Coronary artery (tissue), 2 donors: ENCODE measurements around the gene GOLGA7B.

Experiments used
- DNase-seq: peaks from one replicate; pipeline ENCODE4 v3.0.0-alpha.2; 2017; ENCODE audit warnings: low spot score
- H3K27ac ChIP-seq, 2 donors: fragments of 200-600 bp; sonication (generic); one replicate each; pipeline ENCODE4 v1.5.1; 2016 to 2019
- H3K4me3 ChIP-seq: fragments of 200-600 bp; sonication (generic); 2 replicates; pipeline ENCODE4 v1.5.1; 2016; ENCODE audit warnings: mild to moderate bottlenecking, moderate library complexity
- TF ChIP-seq, protein P1 (sequence below): fragments of 200-600 bp; sonication (generic); IDR thresholded peaks from one replicate; pipeline ENCODE4 v1.5.1; 2019; ENCODE audit warnings: antibody characterized with exemption

The GOLGA7B gene

DNA sequence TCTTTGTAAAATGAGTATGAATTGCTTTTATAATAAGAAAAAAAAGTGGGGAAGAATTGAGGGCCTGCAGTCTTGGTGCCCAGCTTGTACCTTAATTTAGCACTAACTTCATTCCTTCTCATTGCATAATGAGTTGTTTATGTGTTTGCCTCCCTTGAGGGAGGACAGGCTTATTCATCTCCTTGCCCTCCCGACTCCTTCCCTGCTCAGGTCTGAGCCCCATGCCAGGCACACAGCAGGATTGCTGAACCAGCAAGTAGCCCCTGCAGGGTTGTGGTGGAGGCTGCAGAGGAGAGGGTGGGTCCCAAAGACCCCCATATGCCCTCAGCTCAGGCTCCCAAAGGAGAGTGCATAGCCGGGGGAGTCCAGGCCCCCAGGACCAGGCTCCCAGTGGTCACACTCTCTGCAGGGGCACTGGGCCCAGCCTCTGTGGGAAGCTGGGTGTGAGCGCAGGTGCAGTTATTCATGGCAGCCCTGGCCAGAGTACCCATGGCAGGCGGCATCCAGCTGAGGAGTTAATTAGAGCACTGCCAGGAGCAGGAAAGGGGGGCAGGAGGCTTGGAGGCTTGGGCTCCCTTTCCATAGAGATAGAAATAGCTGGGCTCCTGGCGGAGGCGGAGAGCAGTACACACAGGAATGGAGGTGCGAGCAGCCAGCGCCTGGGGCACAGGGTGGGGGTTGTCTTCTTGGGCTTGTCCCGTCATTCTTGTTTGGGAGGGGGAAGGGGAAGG is 28.2 kb upstream of the GOLGA7B start:
- TF ChIP-seq, protein P1, sequence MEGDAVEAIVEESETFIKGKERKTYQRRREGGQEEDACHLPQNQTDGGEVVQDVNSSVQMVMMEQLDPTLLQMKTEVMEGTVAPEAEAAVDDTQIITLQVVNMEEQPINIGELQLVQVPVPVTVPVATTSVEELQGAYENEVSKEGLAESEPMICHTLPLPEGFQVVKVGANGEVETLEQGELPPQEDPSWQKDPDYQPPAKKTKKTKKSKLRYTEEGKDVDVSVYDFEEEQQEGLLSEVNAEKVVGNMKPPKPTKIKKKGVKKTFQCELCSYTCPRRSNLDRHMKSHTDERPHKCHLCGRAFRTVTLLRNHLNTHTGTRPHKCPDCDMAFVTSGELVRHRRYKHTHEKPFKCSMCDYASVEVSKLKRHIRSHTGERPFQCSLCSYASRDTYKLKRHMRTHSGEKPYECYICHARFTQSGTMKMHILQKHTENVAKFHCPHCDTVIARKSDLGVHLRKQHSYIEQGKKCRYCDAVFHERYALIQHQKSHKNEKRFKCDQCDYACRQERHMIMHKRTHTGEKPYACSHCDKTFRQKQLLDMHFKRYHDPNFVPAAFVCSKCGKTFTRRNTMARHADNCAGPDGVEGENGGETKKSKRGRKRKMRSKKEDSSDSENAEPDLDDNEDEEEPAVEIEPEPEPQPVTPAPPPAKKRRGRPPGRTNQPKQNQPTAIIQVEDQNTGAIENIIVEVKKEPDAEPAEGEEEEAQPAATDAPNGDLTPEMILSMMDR, result no peak
- DNase-seq, result no peak
- Histone ChIP-seq H3K27ac (no peak overlapping the region), H3K4me3 (no peak overlapping the region)

DNA sequence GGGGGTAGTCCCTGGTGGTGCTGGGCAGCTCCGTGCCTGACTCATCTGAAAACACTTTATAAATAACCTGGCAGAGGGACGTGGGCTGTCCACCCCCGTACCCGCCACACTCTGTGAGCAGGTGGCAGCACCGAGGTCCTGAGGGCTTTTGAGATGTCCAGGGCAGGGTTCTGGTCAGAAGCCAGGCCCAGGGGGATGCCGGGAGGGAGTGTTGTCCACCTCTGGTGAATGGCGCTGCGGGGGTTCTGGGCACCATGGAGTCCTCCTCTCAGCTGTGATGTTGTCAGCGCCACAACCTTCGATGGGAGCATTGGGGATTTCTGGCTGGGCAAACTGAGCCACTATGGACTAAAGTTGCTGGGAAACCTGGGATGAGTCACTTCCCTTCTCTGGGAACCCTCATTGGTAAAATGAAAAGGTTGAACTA is 27.4 kb upstream of the GOLGA7B start:
- no peak for DNase-seq
- TF ChIP-seq, protein P1, result no peak
- H3K4me3 ChIP-seq, result no peak overlapping the region
- no peak overlapping the region for H3K27ac ChIP-seq

DNA sequence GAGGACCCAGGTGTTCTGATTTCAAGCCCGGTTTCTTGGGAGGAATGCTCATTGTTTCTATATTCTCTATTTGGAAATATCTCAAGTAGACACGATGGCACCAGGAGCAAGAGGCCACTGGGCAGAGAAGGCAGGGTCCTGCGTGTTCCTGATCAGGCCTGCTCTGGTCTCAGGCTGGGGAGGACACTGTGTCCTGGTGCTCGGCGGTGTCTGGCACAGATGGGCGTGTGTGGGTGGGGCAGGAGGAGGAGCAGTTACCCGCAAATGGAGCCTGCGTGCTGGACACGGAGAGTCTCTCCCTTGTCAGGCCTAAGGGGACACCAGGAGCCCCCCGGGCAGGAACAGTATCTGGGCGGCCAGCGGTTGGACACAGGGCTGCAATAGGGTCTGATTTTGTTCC is 25.9 kb upstream of the GOLGA7B start:
- Histone ChIP-seq H3K27ac (no peak overlapping the region), H3K4me3 (no peak overlapping the region)
- TF ChIP-seq, protein P1, result no peak
- DNase-seq, result no peak

DNA sequence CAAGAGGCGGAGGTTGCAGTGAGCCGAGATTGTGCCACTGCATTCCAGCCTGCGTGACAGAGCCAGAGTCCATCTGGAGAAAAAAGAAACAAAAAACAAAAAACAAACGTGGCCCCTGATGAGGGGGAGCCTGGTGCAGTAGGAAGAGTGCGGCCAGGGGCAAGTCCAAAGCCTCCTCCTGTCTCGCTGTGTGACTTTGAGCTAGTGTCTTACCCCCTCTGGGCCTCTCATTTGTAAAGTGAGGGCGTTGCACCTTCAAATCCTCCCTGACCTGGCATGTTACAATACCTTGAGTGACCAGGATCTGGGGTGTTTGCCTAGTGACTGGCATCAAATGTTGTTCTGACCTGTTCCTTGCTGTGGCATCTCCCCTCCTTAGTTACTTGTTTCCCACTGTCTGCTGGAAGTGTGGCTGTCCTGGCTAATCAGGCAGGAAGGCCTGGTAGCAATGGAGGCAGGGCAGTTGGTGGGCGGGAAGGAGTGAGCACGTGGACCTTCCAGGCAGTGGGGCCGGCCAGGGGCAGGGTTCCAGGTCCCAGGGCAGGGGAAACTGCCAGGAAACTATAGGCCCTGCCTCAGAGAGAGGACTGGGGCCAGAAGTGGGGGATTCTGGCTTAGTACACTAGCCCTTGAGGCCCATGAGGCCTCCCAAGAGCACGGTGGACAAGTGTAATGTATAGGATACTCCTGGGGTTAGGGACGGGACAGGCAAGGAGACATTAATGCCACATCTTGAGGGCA is 24.5 kb upstream of the GOLGA7B start:
- DNase-seq, result no peak
- TF ChIP-seq, protein P1, result no peak
- H3K27ac ChIP-seq, result no peak overlapping the region
- no peak overlapping the region for H3K4me3 ChIP-seq

DNA sequence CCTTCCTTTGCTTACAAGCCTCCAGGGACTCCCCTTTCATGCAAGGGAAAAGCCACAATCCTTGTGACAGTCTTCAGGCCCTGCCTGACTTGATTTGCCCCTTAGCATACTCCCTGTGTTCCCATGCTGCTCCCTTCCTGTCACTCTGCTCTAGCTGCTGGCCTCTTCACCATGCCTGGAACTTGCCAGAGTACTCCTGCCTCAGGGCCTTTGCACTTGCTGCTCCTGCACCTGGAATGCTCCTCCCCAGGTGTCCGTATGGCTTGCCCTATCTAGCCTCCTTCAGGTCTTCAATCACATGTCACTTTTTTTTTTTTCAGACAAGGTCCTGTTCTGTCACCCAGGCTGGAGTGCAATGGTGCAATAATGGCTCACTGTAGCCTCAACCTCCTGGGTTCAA is 22.8 kb upstream of the GOLGA7B start:
- Histone ChIP-seq H3K27ac (no peak overlapping the region), H3K4me3 (no peak overlapping the region)
- no peak for DNase-seq
- TF ChIP-seq, protein P1, result no peak

DNA sequence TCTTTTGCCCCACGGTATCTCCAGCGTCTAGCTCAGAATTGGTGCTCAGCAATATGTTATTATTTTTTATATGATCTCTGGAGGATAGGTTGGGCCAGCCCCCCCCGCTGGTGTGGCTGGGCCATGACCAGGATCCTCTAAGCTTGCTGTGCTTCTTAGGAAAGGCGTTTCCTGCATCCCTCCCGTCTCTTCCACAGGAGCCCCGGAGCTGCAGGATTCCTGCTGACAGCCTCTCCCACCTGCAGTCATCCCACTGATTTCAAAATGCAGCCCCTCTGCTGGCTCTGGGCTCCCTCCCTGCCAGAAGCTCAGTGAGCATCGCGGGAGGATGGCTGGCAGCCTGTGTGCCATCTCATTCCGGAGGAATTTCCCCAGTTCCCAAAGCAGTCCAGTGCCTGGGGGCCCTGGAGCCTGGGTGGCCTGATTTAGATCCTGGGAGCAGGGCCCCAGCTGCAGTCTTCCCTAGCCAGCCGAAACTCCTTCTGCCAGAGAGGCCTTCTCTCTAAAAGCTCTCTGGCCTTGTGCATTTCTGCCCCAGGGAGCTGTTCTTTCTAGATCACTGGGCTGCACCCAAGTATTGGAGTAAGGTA is 21.8 kb upstream of the GOLGA7B start:
- Histone ChIP-seq H3K27ac (no peak overlapping the region), H3K4me3 (no peak overlapping the region)
- no peak for DNase-seq
- TF ChIP-seq, protein P1, result no peak
